ENCODE measurements around the gene DUSP3. TPM values are rescaled to one million over a fixed set of nuclear protein-coding genes. Genes with fewer than 3 reads are reported as not detected.
"Not testable (repeated sequence)": the region's sequence is repeated elsewhere in the genome, so short reads cannot be mapped to it uniquely, and the experiment has no call there.

The DUSP3 gene
- total RNA-seq, 2 experiments from 2014 or later: 9.0 to 9.8 TPM

DNA sequence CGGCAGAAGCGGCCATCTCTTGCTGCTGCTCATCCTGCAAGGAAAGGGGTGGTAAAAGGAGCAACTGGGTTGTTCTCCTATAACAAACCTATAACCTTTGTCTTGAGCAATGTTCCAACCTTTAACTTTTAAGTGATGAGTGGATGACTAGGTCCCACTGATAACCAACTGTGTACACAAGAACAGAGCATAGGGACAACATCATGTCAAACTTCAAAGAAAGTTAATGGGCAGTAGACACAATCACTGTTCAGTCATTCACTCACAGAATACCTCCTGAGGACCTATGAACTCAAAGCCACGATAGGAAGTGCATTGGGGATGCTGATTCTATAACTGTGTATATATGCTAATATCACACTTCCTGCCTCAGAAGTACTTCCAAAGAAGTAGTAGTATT is 23.1 kb upstream of the DUSP3 start:
- CTCF ChIA-PET (ENCODE audit: unreplicated experiment): no interaction called here
- POLR2A ChIA-PET: no interaction called here
- Histone ChIP-seq H3K4me3 (ENCODE audit: low read depth, low read length, poor library complexity, severe bottlenecking) (no peak overlapping the region), H3K27ac (ENCODE audit: low read depth, low read length, poor library complexity, severe bottlenecking) (no peak overlapping the region), H3K9me3 (ENCODE audit: low read length) (no peaks in the 10 kb centered on the region), H3K4me1 (ENCODE audit: insufficient read depth, low read length, poor library complexity, severe bottlenecking) (no peaks in the 10 kb centered on the region), H2AFZ (ENCODE audit: low read length) (no peak overlapping the region), H3K36me3 (ENCODE audit: insufficient read depth, low read length) (no peaks in the 10 kb centered on the region), H3K79me2 (ENCODE audit: insufficient read depth, low read depth, low read length) (no peaks in the 10 kb centered on the region), H3K4me2 (ENCODE audit: low read length) (no peak overlapping the region), H4K20me1 (ENCODE audit: insufficient read depth, low read length) (no peaks in the 10 kb centered on the region), H3K9me2 (ENCODE audit: insufficient read depth, low read length) (no peaks in the 10 kb centered on the region)
- no TSS peak for BruUV-seq (replicated peaks)
- no peak for DNase-seq (ENCODE audit: low spot score)
- TF ChIP-seq, protein P1, sequence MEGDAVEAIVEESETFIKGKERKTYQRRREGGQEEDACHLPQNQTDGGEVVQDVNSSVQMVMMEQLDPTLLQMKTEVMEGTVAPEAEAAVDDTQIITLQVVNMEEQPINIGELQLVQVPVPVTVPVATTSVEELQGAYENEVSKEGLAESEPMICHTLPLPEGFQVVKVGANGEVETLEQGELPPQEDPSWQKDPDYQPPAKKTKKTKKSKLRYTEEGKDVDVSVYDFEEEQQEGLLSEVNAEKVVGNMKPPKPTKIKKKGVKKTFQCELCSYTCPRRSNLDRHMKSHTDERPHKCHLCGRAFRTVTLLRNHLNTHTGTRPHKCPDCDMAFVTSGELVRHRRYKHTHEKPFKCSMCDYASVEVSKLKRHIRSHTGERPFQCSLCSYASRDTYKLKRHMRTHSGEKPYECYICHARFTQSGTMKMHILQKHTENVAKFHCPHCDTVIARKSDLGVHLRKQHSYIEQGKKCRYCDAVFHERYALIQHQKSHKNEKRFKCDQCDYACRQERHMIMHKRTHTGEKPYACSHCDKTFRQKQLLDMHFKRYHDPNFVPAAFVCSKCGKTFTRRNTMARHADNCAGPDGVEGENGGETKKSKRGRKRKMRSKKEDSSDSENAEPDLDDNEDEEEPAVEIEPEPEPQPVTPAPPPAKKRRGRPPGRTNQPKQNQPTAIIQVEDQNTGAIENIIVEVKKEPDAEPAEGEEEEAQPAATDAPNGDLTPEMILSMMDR (conservative IDR thresholded peaks at IDR 0.05; ENCODE audit: low read length): no peak
- no peak for TF ChIP-seq EZH2phosphoT487 (IDR thresholded peaks at IDR 0.05; ENCODE audit: borderline replicate concordance, low read depth, low read length)
- intact Hi-C loops (cut with micrococcal nuclease; ENCODE audit: unreplicated experiment): no loop called here

DNA sequence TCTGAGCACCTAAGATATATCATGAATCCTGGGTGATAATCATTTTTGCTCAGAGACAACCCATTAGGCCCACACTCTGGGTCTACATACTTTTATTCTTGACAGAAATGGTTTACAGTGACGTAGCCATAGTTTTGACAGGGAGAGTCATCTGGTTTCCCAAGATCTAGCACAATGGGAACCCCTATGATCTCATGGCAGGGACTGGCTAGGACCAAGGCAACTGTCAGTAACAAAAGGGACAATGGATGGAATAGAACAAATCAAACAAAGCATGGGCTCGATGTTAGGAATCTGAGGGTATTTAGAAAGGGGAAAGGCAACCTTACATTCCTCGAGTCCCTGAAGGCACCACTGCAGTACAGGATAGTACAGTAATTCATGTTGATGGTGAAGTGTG is 22.0 kb upstream of the DUSP3 start:
- Histone ChIP-seq H3K79me2 (ENCODE audit: insufficient read depth, low read depth, low read length) (no peaks in the 10 kb centered on the region), H2AFZ (ENCODE audit: low read length) (no peak overlapping the region), H3K4me3 (ENCODE audit: low read depth, low read length, poor library complexity, severe bottlenecking) (no peak overlapping the region), H3K4me2 (ENCODE audit: low read length) (no peak overlapping the region), H3K9me3 (ENCODE audit: low read length) (no peaks in the 10 kb centered on the region), H3K4me1 (ENCODE audit: insufficient read depth, low read length, poor library complexity, severe bottlenecking) (no peaks in the 10 kb centered on the region), H4K20me1 (ENCODE audit: insufficient read depth, low read length) (no peaks in the 10 kb centered on the region), H3K36me3 (ENCODE audit: insufficient read depth, low read length) (no peaks in the 10 kb centered on the region), H3K9me2 (ENCODE audit: insufficient read depth, low read length) (no peaks in the 10 kb centered on the region), H3K27ac (ENCODE audit: low read depth, low read length, poor library complexity, severe bottlenecking) (no peak overlapping the region)
- intact Hi-C loops (cut with micrococcal nuclease; ENCODE audit: unreplicated experiment): no loop called here
- POLR2A ChIA-PET: no interaction called here
- CTCF ChIA-PET (ENCODE audit: unreplicated experiment): no interaction called here
- DNase-seq (ENCODE audit: low spot score): no peak
- no TSS peak for BruUV-seq (replicated peaks)
- TF ChIP-seq EZH2phosphoT487 (IDR thresholded peaks at IDR 0.05; ENCODE audit: borderline replicate concordance, low read depth, low read length): no peak
- TF ChIP-seq, protein P1 (conservative IDR thresholded peaks at IDR 0.05; ENCODE audit: low read length): no peak

DNA sequence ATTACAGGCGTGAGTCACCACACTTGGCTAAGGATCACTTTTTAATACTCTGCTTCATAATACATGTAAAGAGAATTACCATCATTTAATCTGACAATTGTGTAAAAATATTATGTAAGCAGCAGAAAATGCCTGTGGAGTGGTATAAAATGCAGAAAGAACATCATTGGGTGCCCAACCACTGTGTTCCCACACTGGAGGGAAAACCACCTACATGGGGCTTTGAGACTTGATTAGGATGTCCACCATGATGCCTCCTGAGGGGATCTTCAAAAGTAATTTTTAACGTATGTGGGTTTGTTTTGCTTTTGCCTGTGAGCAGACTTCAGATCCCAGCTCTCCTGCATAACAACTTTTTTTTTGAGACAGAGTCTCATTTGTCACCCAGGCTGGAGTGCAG is 20.3 kb upstream of the DUSP3 start:
- no peak overlapping the region for H3K27ac ChIP-seq (ENCODE audit: low read depth, low read length, poor library complexity, severe bottlenecking)
- CTCF ChIA-PET (ENCODE audit: unreplicated experiment): no interaction called here
- no peak for DNase-seq (ENCODE audit: low spot score)
- H3K9me2 ChIP-seq (ENCODE audit: insufficient read depth, low read length): no peaks in the 10 kb centered on the region
- H3K79me2 ChIP-seq (ENCODE audit: insufficient read depth, low read depth, low read length): no peaks in the 10 kb centered on the region
- H3K36me3 ChIP-seq (ENCODE audit: insufficient read depth, low read length): no peaks in the 10 kb centered on the region
- H3K4me2 ChIP-seq (ENCODE audit: low read length): no peak overlapping the region
- H3K4me3 ChIP-seq (ENCODE audit: low read depth, low read length, poor library complexity, severe bottlenecking): no peak overlapping the region
- H4K20me1 ChIP-seq (ENCODE audit: insufficient read depth, low read length): no peaks in the 10 kb centered on the region
- H2AFZ ChIP-seq (ENCODE audit: low read length): no peak overlapping the region
- BruUV-seq (replicated peaks): no TSS peak
- H3K9me3 ChIP-seq (ENCODE audit: low read length): no peaks in the 10 kb centered on the region
- intact Hi-C loops (cut with micrococcal nuclease; ENCODE audit: unreplicated experiment): no loop called here
- POLR2A ChIA-PET: interaction anchor here (0.6 kb wide), 2 partner anchors 185 to 1309 kb away, joined by 3 to 4 read pairs; no protein-coding TSS in a partner anchor
- H3K4me1 ChIP-seq (ENCODE audit: insufficient read depth, low read length, poor library complexity, severe bottlenecking): no peaks in the 10 kb centered on the region
- no peak for TF ChIP-seq EZH2phosphoT487 (IDR thresholded peaks at IDR 0.05; ENCODE audit: borderline replicate concordance, low read depth, low read length)
- TF ChIP-seq, protein P1 (conservative IDR thresholded peaks at IDR 0.05; ENCODE audit: low read length): no peak

DNA sequence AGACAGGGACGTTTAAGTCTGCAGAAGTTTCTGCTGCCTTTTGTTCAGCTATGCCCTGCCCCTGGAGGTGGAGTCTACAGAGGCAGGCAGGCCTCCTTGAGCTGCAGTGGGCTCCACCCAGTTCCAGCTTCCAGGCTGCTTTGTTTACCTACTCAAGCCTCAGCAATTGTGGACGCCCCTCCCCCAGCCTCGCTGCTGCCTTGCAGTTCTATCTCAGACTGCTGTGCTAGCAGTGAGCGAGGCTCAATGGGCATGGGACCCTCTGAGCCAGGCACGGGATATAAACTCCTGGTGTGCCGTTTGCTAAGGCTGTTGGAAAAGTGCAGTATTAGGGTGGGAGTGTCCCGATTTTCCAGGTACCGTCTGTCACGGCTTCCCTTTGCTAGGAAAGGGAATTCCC is 19.2 kb upstream of the DUSP3 start:
- H3K9me2 ChIP-seq (ENCODE audit: insufficient read depth, low read length); intact Hi-C loops (cut with micrococcal nuclease; ENCODE audit: unreplicated experiment); DNase-seq (ENCODE audit: low spot score); H3K4me2 ChIP-seq (ENCODE audit: low read length); H3K4me1 ChIP-seq (ENCODE audit: insufficient read depth, low read length, poor library complexity, severe bottlenecking); H3K36me3 ChIP-seq (ENCODE audit: insufficient read depth, low read length); H2AFZ ChIP-seq (ENCODE audit: low read length); H3K9me3 ChIP-seq (ENCODE audit: low read length); H3K79me2 ChIP-seq (ENCODE audit: insufficient read depth, low read depth, low read length); H3K27ac ChIP-seq (ENCODE audit: low read depth, low read length, poor library complexity, severe bottlenecking); H4K20me1 ChIP-seq (ENCODE audit: insufficient read depth, low read length); CTCF ChIA-PET (ENCODE audit: unreplicated experiment); POLR2A ChIA-PET; BruUV-seq (replicated peaks); H3K4me3 ChIP-seq (ENCODE audit: low read depth, low read length, poor library complexity, severe bottlenecking): not testable (repeated sequence)

DNA sequence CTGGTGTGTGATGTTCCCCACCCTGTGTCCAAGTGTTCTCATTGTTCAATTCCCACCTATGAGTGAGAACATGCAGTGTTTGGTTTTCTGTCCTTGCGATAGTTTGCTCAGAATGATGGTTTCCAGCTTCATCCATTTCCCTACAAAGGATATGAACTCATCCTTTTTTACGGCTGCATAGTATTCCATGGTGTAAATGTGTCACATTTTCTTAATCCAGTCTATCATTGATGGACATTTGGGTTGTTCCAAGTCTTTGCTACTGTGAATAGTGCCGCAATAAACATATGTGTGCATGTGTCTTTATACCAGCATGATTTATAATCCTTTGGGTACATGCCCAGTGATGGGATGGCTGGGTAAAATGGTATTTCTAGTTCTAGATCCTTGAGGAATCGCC is 13.9 kb upstream of the DUSP3 start:
- H3K27ac ChIP-seq (ENCODE audit: low read depth, low read length, poor library complexity, severe bottlenecking); POLR2A ChIA-PET; H3K9me2 ChIP-seq (ENCODE audit: insufficient read depth, low read length); H4K20me1 ChIP-seq (ENCODE audit: insufficient read depth, low read length); intact Hi-C loops (cut with micrococcal nuclease; ENCODE audit: unreplicated experiment); H2AFZ ChIP-seq (ENCODE audit: low read length); H3K4me2 ChIP-seq (ENCODE audit: low read length); H3K9me3 ChIP-seq (ENCODE audit: low read length); H3K4me3 ChIP-seq (ENCODE audit: low read depth, low read length, poor library complexity, severe bottlenecking); H3K36me3 ChIP-seq (ENCODE audit: insufficient read depth, low read length); BruUV-seq (replicated peaks); H3K79me2 ChIP-seq (ENCODE audit: insufficient read depth, low read depth, low read length); H3K4me1 ChIP-seq (ENCODE audit: insufficient read depth, low read length, poor library complexity, severe bottlenecking); DNase-seq (ENCODE audit: low spot score): not testable (repeated sequence)
- CTCF ChIA-PET (ENCODE audit: unreplicated experiment): interaction anchor here (0.6 kb wide), 1 partner anchor 95 kb away, joined by 3 read pairs; no protein-coding TSS in a partner anchor
